ENCODE data around the gene SPATA46. TPM values are rescaled to one million over a fixed set of nuclear protein-coding genes. Genes with fewer than 3 reads are reported as not detected.

SPATA46 gene
- total RNA-seq, 2 donors from 2014 or later = 0.62 TPM; not detected in 1

- Histone ChIP-seq H3K27ac (no peak overlapping the region), H3K4me3 (no peak overlapping the region), H3K27me3 (replicated peaks; ENCODE audit: insufficient read depth) (no peaks in the 10 kb centered on the region), H3K36me3 (no peaks in the 10 kb centered on the region), H3K9me3 (no peaks in the 10 kb centered on the region), H3K4me1 (replicated peaks) (no peaks in the 10 kb centered on the region)
- TF ChIP-seq POLR2A (IDR thresholded peaks at IDR 0.05) (no peak), CTCF (IDR thresholded peaks at IDR 0.05) (no peak), POLR2AphosphoS5 (IDR thresholded peaks at IDR 0.05) (no peak)
- intact Hi-C loops (cut with DNase I) = loop anchor here (10.0 kb wide), 2 partner anchors 116 to 176 kb away; no protein-coding TSS in a partner anchor
- 80% methylated on average over 15 of the region's 15 CpGs for WGBS
- no peak for DNase-seq (ENCODE audit: low spot score)
These were observed 13.9 kb upstream of the SPATA46 start for GRCh38 chr1:162390396-162391185.

GRCh38 chr1:162389971-162390370 lies 13.3 kb upstream of the SPATA46 start:
- DNase-seq (ENCODE audit: low spot score) = no peak
- Histone ChIP-seq H3K27me3 (replicated peaks; ENCODE audit: insufficient read depth) (no peaks in the 10 kb centered on the region), H3K36me3 (no peaks in the 10 kb centered on the region), H3K27ac (no peak overlapping the region), H3K4me3 (no peak overlapping the region), H3K9me3 (no peaks in the 10 kb centered on the region), H3K4me1 (replicated peaks) (no peaks in the 10 kb centered on the region)
- 75% methylated on average over 9 of the region's 9 CpGs for WGBS
- intact Hi-C loops (cut with DNase I) = loop anchor here (2.0 to 10.0 kb wide), 3 partner anchors 115 to 335 kb away; no protein-coding TSS in a partner anchor
- TF ChIP-seq POLR2A (IDR thresholded peaks at IDR 0.05) (no peak), POLR2AphosphoS5 (IDR thresholded peaks at IDR 0.05) (no peak), CTCF (IDR thresholded peaks at IDR 0.05) (no peak)

GRCh38 chr1:162389021-162389818 lies 12.6 kb upstream of the SPATA46 start:
- intact Hi-C loops (cut with DNase I) = loop anchor here (2.0 kb wide), 1 partner anchor 334 kb away; no protein-coding TSS in a partner anchor
- 42% methylated on average over 11 of the region's 11 CpGs for whole genome bisulfite sequencing

GRCh38 chr1:162388615-162389014 lies 12.0 kb upstream of the SPATA46 start:
- Histone ChIP-seq H3K4me3 (no peak overlapping the region), H3K36me3 (no peaks in the 10 kb centered on the region), H3K9me3 (no peaks in the 10 kb centered on the region), H3K27me3 (replicated peaks; ENCODE audit: insufficient read depth) (no peaks in the 10 kb centered on the region), H3K4me1 (replicated peaks) (no peaks in the 10 kb centered on the region), H3K27ac (no peak overlapping the region)
- intact Hi-C loops (cut with DNase I) = loop anchor here (2.0 kb wide), 1 partner anchor 334 kb away; no protein-coding TSS in a partner anchor
- no peak for DNase-seq (ENCODE audit: low spot score)
- 91% methylated on average over 5 of the region's 5 CpGs for WGBS
- no peak for TF ChIP-seq POLR2AphosphoS5 (IDR thresholded peaks at IDR 0.05)
- TF ChIP-seq POLR2A (IDR thresholded peaks at IDR 0.05) = no peak
- TF ChIP-seq CTCF (IDR thresholded peaks at IDR 0.05) = no peak

More at GRCh38 chr1:162389021-162389818, 12.6 kb upstream of the SPATA46 start:
- no peak for DNase-seq (ENCODE audit: low spot score)
- Histone ChIP-seq H3K36me3 (no peaks in the 10 kb centered on the region), H3K4me1 (replicated peaks) (no peaks in the 10 kb centered on the region), H3K4me3 (no peak overlapping the region), H3K27ac (no peak overlapping the region), H3K27me3 (replicated peaks; ENCODE audit: insufficient read depth) (no peaks in the 10 kb centered on the region), H3K9me3 (no peaks in the 10 kb centered on the region)
- no peak for TF ChIP-seq POLR2A (IDR thresholded peaks at IDR 0.05)
- TF ChIP-seq POLR2AphosphoS5 (IDR thresholded peaks at IDR 0.05) = no peak
- no peak for TF ChIP-seq CTCF (IDR thresholded peaks at IDR 0.05)

Measured in prostate gland (tissue), 2 donors.